ENCODE data around the gene KIF2A.
"Not testable (repeated sequence)": the region's sequence is repeated elsewhere in the genome, so short reads cannot be mapped to it uniquely, and the experiment has no call there.

KIF2A gene

DNA sequence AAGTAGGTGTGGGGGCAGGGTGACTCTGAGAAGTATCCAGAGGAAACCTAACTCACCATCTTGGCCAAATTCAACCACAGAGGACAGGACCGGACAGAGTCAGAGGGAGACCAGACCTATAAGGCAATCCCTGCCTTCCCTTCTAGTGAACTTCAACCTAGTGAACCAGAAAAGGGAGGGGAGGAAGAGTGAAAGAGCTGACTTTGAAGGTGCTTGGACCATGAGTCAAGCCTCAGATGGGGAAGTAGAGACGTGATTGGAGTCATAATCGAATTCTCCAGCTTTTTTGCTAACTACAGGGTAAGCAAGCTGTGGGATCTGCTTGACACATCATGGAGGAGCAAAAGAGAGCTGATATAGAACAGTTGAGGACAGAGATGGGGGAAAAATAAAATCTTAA lies 18.8 kb upstream of the KIF2A start:
- no peaks in the 10 kb centered on the region for H3K27me3 ChIP-seq
- H3K4me1 ChIP-seq, result no peaks in the 10 kb centered on the region
- H3K27ac ChIP-seq, result no peak overlapping the region
- H3K4me3 ChIP-seq, result no peak overlapping the region
- H3K4me2 ChIP-seq, result no peak overlapping the region
- TF ChIP-seq Cebpa-rat (IDR thresholded peaks at IDR 0.05), result no peak
- H4K20me1 ChIP-seq, result no peaks in the 10 kb centered on the region
- no peak overlapping the region for H3K9ac ChIP-seq
- no peaks in the 10 kb centered on the region for H3K36me3 ChIP-seq
- H3K9me3 ChIP-seq, result 0 out of 2 replicates have a peak, but pooled peaks cover 8% of the 10 kb centered on the region

DNA sequence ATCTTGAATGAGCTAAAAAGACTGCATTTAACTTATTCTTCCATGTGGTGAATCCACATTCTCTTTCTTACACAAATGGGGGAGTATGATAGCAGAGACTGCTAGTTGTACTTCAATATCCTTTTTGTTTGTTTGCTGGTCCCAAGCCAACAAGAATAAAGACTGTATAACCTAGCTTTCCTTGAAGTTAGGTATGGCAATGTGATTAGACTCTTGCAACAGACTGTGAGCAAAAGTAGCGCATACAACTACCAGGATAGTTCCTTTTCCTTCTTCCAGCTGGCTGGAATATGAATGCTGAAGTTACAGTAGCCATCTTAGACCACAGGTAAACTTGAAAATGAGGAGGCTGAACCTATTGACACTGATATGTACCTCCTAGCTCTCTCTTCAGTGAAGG lies 17.9 kb upstream of the KIF2A start:
- H3K4me2 ChIP-seq, result no peak overlapping the region
- no peaks in the 10 kb centered on the region for H3K36me3 ChIP-seq
- H3K4me1 ChIP-seq, result no peaks in the 10 kb centered on the region
- no peak for TF ChIP-seq Cebpa-rat (IDR thresholded peaks at IDR 0.05)
- no peak overlapping the region for H3K27ac ChIP-seq
- H3K9me3 ChIP-seq, result 0 out of 2 replicates have a peak, but pooled peaks cover 8% of the 10 kb centered on the region
- H4K20me1 ChIP-seq, result no peaks in the 10 kb centered on the region
- H3K9ac ChIP-seq, result no peak overlapping the region
- H3K4me3 ChIP-seq, result no peak overlapping the region
- no peaks in the 10 kb centered on the region for H3K27me3 ChIP-seq

DNA sequence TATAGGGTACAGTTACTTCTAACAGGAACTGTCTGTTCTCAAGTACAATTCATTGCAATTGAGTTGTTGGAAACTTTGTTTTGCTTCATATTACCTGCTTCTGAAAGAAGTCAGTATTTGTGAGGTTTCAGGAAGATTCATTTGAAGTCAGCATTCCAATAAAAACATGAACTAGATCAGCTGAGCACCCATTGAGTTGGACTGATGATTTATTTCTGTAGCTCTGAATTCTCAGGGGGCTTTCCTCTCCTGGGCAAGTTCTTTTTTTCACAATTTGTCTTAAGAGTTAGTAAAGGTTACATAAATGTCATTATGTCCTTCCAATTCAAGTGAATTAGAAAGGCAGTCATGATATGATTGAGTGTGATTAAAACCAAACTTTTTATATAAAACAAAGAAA lies 16.2 kb upstream of the KIF2A start:
- H3K4me1 ChIP-seq, result no peaks in the 10 kb centered on the region
- H3K36me3 ChIP-seq, result no peaks in the 10 kb centered on the region
- H4K20me1 ChIP-seq, result no peaks in the 10 kb centered on the region
- 0 out of 2 replicates have a peak, but pooled peaks cover 8% of the 10 kb centered on the region for H3K9me3 ChIP-seq
- H3K27ac ChIP-seq, result no peak overlapping the region
- no peaks in the 10 kb centered on the region for H3K27me3 ChIP-seq
- no peak overlapping the region for H3K4me3 ChIP-seq
- H3K4me2 ChIP-seq, result no peak overlapping the region
- TF ChIP-seq Cebpa-rat (IDR thresholded peaks at IDR 0.05), result no peak
- no peak overlapping the region for H3K9ac ChIP-seq

DNA sequence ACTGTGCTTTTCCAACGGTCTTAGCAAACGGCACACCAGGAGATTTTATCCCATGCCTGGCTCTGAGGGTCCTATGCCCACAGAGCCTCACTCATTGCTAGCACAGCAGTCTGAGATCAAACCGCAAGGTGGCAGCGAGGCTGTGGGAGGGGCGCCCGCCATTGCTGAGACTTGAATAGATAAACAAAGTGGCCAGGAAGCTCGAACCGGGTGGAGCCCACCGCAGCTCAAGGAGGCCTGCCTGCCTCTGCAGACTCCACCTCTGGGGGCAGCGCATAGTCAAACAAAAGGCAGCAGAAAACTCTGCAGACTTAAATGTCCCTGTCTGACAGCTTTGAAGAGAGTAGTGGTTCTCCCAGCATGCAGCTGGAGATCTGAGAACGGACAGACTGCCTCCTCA lies 14.2 kb upstream of the KIF2A start:
- H3K4me2 ChIP-seq, H4K20me1 ChIP-seq, H3K9ac ChIP-seq, H3K27ac ChIP-seq, H3K9me3 ChIP-seq, H3K4me3 ChIP-seq, H3K4me1 ChIP-seq, H3K27me3 ChIP-seq, H3K36me3 ChIP-seq: not testable (repeated sequence)

DNA sequence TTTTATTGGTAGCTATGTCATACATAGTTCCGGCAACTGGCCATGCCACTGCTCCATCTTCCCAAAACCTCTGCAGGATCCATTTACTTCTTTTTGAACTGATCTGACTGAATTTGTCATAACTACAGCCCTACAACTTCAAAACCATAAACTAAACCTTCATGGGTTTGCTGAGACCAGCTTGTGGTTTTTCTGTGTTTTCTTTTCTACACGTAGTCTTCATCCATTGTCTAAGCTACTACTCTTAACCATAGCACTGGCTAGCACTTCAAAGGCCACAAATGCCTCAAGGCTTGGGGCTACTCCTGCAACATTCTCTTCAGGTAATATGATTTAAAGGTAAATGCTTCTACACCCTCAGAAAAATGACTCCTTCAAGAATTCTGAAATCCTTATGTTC lies 9.0 kb upstream of the KIF2A start:
- Histone ChIP-seq H3K4me2 (peak overlapping the region; percentile 11), H3K27ac (no peak overlapping the region), H3K27me3 (no peaks in the 10 kb centered on the region), H3K4me1 (peaks cover 11% of the 10 kb centered on the region; the same call in 1 of the 2 replicates), H3K9me3 (no peaks in the 10 kb centered on the region), H4K20me1 (no peaks in the 10 kb centered on the region), H3K9ac (no peak overlapping the region), H3K36me3 (no peaks in the 10 kb centered on the region), H3K4me3 (no peak overlapping the region)
- no peak for TF ChIP-seq Cebpa-rat (IDR thresholded peaks at IDR 0.05)

- Histone ChIP-seq H3K4me2 (no peak overlapping the region), H3K27ac (no peak overlapping the region), H3K9ac (no peak overlapping the region), H3K27me3 (no peaks in the 10 kb centered on the region), H3K9me3 (no peaks in the 10 kb centered on the region), H4K20me1 (no peaks in the 10 kb centered on the region), H3K36me3 (no peaks in the 10 kb centered on the region), H3K4me3 (no peak overlapping the region), H3K4me1 (peaks cover 11% of the 10 kb centered on the region; the same call in 1 of the 2 replicates)
- TF ChIP-seq Cebpa-rat (IDR thresholded peaks at IDR 0.05), result no peak
These were observed 7.9 kb upstream of the KIF2A start for GRCh38 chr5:62298118-62298517.

GRCh38 chr5:62299101-62299500 lies 6.9 kb upstream of the KIF2A start:
- Histone ChIP-seq H3K9me3 (no peaks in the 10 kb centered on the region), H3K27ac (no peak overlapping the region), H3K4me1 (peaks cover 11% of the 10 kb centered on the region; the same call in 1 of the 2 replicates), H4K20me1 (no peaks in the 10 kb centered on the region), H3K27me3 (no peaks in the 10 kb centered on the region), H3K4me2 (0 out of 2 replicates have a peak overlapping the region, but pooled peaks have one; percentile 3), H3K36me3 (no peaks in the 10 kb centered on the region), H3K9ac (no peak overlapping the region), H3K4me3 (no peak overlapping the region)
- no peak for TF ChIP-seq Cebpa-rat (IDR thresholded peaks at IDR 0.05)

- Histone ChIP-seq H3K9me3 (no peaks in the 10 kb centered on the region), H4K20me1 (no peaks in the 10 kb centered on the region), H3K4me3 (no peak overlapping the region), H3K4me1 (peaks cover 11% of the 10 kb centered on the region; the same call in 1 of the 2 replicates), H3K4me2 (peak overlapping the region; percentile 3; the same call in 1 of the 2 replicates), H3K9ac (no peak overlapping the region), H3K27ac (no peak overlapping the region), H3K36me3 (no peaks in the 10 kb centered on the region), H3K27me3 (no peaks in the 10 kb centered on the region)
- no peak for TF ChIP-seq Cebpa-rat (IDR thresholded peaks at IDR 0.05)
These were observed 6.4 kb upstream of the KIF2A start for GRCh38 chr5:62299600-62299999.

DNA sequence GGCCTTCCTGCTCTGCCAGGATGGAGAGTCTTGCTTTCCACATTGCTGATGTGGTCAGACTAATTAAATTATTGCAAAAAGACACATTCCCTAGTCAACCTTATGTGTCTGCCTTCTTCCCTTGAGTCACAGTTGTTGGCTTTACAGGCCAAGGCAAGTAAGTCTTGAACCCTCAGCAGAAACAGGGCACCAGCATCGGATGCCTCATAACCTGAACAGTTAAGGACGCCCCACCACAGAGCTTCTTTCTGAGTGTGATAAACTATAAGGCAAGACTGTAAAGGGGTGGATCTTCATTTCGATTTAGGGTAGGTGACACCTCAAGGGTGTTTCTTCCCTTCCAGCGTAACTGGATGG lies 670 bp upstream of the KIF2A start:
- Histone ChIP-seq H4K20me1 (peaks cover 34% of the 10 kb centered on the region), H3K4me2 (peak overlapping the region; percentile 76), H3K9me3 (no peaks in the 10 kb centered on the region), H3K36me3 (peaks cover 9% of the 10 kb centered on the region; the same call in 1 of the 2 replicates), H3K9ac (peak overlapping the region; percentile 95), H3K27ac (peak overlapping the region; percentile 95), H3K4me1 (peaks cover 22% of the 10 kb centered on the region), H3K27me3 (no peaks in the 10 kb centered on the region), H3K4me3 (peak overlapping the region; percentile 93)
- TF ChIP-seq Cebpa-rat (IDR thresholded peaks at IDR 0.05), result no peak

- H3K36me3 ChIP-seq, result peaks cover 17% of the 10 kb centered on the region; the same call in 1 of the 2 replicates
- no peaks in the 10 kb centered on the region for H3K9me3 ChIP-seq
- H3K27me3 ChIP-seq, result no peaks in the 10 kb centered on the region
- H3K27ac ChIP-seq, result peak overlapping the region; percentile 95
- peak overlapping the region; percentile 93 for H3K4me3 ChIP-seq
- H3K4me2 ChIP-seq, result peak overlapping the region; percentile 90
- H3K4me1 ChIP-seq, result peaks cover 22% of the 10 kb centered on the region
- no peak for TF ChIP-seq Cebpa-rat (IDR thresholded peaks at IDR 0.05)
- peaks cover 45% of the 10 kb centered on the region for H4K20me1 ChIP-seq
- H3K9ac ChIP-seq, result peak overlapping the region; percentile 95
These were observed 403 bp downstream of the KIF2A start for GRCh38 chr5:62306323-62306895.

Data from BLaER1 (cell line).